GM21825 (cell line): ENCODE measurements around the gene KCNT1.
"Not testable (repeated sequence)": the region's sequence is repeated elsewhere in the genome, so short reads cannot be mapped to it uniquely, and the experiment has no call there.

Experiments used
- ATAC-seq: cut with Tn5 transposase; IDR thresholded peaks from one replicate; pipeline ENCODE4 v1.9.1; 2021; ENCODE audit warnings: mild to moderate bottlenecking, moderate library complexity; ENCODE audit not compliant: unreplicated experiment

The KCNT1 gene

DNA sequence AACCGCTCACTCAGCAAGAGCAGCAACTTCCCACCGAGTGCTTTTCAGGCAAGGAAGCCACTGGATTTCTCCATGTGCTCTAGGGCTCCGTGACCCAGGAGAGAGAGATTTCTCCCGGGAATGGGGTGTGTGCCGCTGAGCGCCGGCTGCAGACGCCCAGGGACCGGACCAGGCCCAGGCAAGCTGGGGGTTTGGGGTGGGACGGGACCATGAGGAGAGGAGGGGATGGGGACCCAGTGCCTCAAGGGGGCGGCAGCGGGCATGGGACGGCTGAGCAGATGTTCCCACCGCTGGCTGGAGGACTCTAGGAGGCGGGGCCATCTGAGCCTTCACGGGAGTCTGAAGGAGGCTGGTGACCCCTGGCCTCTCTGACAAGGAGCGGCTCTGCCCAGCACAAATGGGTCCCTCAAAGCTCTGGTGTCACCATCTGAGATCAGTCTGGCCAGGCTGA lies 30.4 kb upstream of the KCNT1 start:
- no peak for ATAC-seq

DNA sequence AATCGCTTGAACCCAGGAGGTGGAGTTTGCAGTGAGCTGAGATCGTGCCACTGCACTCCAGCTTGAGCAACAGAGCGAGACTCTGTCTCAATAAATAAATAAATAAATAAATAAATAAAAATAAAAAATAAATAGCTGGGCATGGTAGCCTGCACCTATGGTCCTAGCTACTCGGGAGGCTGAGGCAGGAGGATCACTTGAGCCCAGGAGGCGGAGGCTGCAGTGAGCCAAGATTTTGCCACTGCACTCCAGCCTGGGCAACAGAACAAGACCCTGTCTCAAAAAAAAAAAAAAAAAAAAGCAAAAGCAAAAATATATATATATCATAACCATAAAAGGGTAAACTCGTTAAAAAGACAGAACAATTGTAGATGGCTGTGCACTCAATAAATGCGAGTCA lies 29.2 kb upstream of the KCNT1 start:
- not testable (repeated sequence) for ATAC-seq

- ATAC-seq: no peak
These were observed 28.0 kb upstream of the KCNT1 start for GRCh38 chr9:135673941-135674340.

DNA sequence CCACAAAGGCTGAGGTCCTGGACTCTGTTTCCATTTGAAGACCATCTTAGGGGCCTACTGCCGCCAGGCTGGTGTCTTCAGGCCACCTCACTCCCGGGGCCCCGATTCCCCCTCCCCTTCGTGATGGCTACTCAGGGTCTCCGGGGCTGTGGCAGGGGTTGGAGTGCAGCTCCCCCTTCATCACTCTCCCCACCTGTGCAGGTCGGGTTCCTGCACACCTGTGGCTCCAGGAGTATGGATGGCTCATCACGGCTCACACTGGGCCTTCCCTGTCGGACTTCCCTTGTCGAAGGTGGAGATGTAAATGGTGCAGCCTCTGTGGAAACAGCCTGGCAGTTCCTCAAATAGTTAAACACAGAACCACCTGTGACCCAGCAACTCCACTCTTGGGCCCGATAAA lies 27.0 kb upstream of the KCNT1 start:
- ATAC-seq: no peak

- no peak for ATAC-seq
These were observed 25.1 kb upstream of the KCNT1 start for GRCh38 chr9:135676891-135677290.

GRCh38 chr9:135677641-135678168 lies 24.3 kb upstream of the KCNT1 start:
- ATAC-seq: no peak

GRCh38 chr9:135678236-135679017 lies 23.6 kb upstream of the KCNT1 start:
- no peak for ATAC-seq

DNA sequence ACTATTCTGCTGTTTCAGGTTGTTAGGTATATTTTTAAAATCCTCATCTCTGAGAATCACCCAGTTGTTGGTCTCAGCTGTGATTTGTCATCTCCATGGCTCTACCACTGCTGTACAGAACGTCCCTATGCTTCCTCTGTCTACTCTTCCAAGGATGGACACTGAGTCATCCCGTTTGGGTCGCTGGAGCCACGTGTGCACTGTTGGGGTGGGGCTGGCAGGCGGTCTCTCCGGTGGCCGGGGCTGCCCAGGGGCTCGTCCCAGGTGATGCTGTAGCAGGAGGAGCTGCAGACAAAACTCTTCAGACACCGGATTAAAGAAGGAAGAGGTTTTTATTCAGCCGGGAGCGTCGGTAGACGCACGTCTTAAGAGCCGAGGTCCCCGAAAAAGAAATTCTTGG lies 21.9 kb upstream of the KCNT1 start:
- no peak for ATAC-seq

DNA sequence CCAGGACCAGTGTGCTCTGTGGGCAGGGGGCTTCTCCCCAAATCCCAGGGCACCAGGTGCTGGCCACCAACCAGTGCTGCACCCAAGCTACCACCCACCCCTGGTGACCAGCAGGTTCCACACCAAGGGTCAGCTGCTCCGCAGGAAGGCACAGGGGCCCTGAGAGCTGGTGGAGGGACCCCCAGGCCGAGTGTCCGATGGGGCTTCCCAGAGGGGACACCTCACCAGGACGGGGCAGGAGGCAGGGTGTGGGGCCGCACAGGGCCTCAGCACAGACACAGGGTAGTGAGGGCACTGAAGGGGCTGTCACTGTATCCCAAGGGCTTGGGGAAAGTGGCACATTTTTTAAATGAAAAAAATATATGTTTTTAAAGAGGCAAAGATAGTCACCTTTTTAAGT lies 20.8 kb upstream of the KCNT1 start:
- ATAC-seq: no peak

GRCh38 chr9:135683401-135684034 lies 18.5 kb upstream of the KCNT1 start:
- no peak for ATAC-seq

- no peak for ATAC-seq
These were observed 17.3 kb upstream of the KCNT1 start for GRCh38 chr9:135684691-135685090.

- no peak for ATAC-seq
These were observed 14.8 kb upstream of the KCNT1 start for GRCh38 chr9:135687216-135687615.

GRCh38 chr9:135689011-135689410 lies 13.0 kb upstream of the KCNT1 start:
- no peak for ATAC-seq

GRCh38 chr9:135690836-135691570 lies 11.0 kb upstream of the KCNT1 start:
- ATAC-seq: no peak

DNA sequence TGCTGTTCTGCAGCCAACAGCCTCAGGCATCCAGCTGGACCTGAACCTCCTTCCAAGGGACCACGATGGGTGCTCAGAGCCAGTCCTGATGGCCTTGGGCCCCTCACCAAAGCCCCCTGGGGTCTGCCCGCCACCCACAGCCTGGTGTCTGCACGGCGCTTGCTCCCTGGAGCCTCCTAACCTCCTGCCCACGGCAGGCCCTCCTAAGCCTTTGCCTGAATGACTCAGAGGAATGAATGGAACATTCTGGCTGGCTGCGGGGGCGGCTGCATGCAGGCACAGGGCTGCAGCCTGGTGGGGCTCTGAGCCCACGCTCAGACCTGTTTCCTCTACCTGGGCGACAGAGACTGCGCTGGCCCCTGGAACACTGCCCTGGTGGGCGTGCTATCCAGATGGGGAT lies 9.6 kb upstream of the KCNT1 start:
- ATAC-seq: no peak

GRCh38 chr9:135693265-135693664 lies 8.7 kb upstream of the KCNT1 start:
- no peak for ATAC-seq

- no peak for ATAC-seq
These were observed 8.2 kb upstream of the KCNT1 start for GRCh38 chr9:135693771-135694170.

GRCh38 chr9:135694414-135694813 lies 7.6 kb upstream of the KCNT1 start:
- no peak for ATAC-seq

- no peak for ATAC-seq
These were observed 6.9 kb upstream of the KCNT1 start for GRCh38 chr9:135695036-135695435.

DNA sequence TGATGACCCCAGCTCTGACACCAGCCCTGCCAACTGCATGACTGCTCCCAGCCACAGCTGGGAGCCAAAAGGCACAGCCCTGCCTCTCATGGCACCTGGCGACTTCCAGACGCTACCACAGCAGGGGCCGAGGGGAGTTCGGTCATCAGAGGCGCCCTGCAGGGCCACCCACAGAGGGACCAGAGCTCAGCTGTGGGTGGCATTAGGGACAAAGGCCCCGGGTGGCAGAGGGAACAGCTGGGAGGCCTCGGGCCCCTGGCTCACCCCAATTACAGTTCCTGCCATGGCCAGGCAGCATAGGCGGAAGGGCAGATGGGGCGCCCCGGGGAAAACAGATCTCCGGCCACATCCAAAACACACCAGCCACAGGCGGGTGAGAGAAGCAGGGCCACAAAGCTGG lies 6.3 kb upstream of the KCNT1 start:
- no peak for ATAC-seq

DNA sequence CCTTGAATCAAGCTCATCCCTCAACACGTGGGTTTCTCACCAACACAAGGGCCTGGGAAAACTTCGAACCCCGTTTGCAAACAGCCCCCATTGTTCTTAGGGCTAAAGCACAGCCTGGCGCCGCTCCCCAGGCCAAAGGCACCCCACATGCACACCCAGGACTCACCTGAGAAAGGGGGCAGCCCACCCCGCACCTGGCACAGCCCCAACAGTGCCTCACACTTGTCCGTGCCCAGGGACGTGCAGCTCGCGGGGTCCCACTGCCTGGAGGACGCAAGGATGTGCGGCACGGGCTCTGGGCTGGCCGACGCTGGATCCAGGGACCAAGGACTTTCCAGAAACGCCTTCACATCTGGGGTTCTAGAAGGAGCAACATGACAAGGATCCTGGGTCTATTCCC lies 5.5 kb upstream of the KCNT1 start:
- ATAC-seq: no peak

DNA sequence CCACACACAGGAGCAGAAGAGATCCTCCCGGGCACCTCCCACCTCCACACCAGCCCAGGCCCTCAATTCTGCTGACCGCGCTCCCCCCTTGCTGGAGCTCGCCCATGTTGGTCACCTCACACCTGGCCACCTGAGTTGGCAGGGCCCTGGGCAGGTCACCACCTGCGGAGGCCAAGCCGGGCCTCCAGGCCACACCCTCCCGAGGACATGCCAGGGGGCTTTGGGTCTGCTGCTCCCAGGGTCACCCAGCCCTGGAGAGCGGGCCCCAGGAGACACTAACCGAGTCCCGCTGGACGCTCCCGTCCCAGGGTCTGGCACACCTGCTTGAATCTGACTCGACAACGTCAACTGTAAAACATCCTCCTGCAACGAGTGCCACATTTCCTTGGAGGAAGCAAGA lies 4.8 kb upstream of the KCNT1 start:
- no peak for ATAC-seq
